Neural cell (in vitro differentiated cells): ENCODE results near the gene CLIC4. TPM values are rescaled to one million over a fixed set of nuclear protein-coding genes. Genes with fewer than 3 reads are reported as not detected.

Experiments used
- H2AFZ ChIP-seq: fragments of 200-600, 300-800 bp; sonication (generic), shearing (Covaris generic); 2 replicates; pipeline ENCODE4 v1.6.0; 2014; ENCODE audit warnings: low read depth, mild to moderate bottlenecking, antibody characterized with exemption, low read length, moderate library complexity
- H3F3A ChIP-seq: fragments of 200-600 bp; shearing (Covaris generic); 2 replicates; pipeline ENCODE4 v1.6.1; 2016; ENCODE audit warnings: mild to moderate bottlenecking, moderate library complexity, mixed read lengths, antibody characterized with exemption, low read length; ENCODE audit not compliant: insufficient read depth, poor library complexity, severe bottlenecking
- H3K27ac ChIP-seq: fragments of 200-600, 300-800 bp; sonication (generic), shearing (Covaris generic); 2 replicates; pipeline ENCODE4 v1.5.1; 2014; ENCODE audit warnings: mild to moderate bottlenecking, low read length, moderate library complexity
- H3K27me3 ChIP-seq: fragments of 300-800, 200-600 bp; sonication (generic), shearing (Covaris generic); 2 replicates; pipeline ENCODE4 v1.6.0; 2014; ENCODE audit warnings: mild to moderate bottlenecking, low read depth, low read length, moderate library complexity; ENCODE audit not compliant: insufficient read depth
- H3K36me3 ChIP-seq: fragments of 300-800, 200-600 bp; sonication (generic), shearing (Covaris generic); 2 replicates; pipeline ENCODE4 v1.5.1; 2014; ENCODE audit warnings: mild to moderate bottlenecking, antibody characterized with exemption, low read length, moderate library complexity; ENCODE audit not compliant: insufficient read depth
- H3K4me2 ChIP-seq: fragments of 300-800, 200-600 bp; sonication (generic), shearing (Covaris generic); 2 replicates; pipeline ENCODE4 v1.6.0; 2014; ENCODE audit warnings: mild to moderate bottlenecking, low read length
- H3K4me3 ChIP-seq: fragments of 300-800, 200-600 bp; sonication (generic), shearing (Covaris generic); 2 replicates; pipeline ENCODE4 v1.5.1; 2014; ENCODE audit warnings: mild to moderate bottlenecking, low read length, moderate library complexity
- H3K79me2 ChIP-seq: fragments of 200-600 bp; shearing (Covaris generic); replicated peaks from 2 replicates; pipeline ENCODE4 v1.6.0; 2014; ENCODE audit warnings: mild to moderate bottlenecking, low read length, moderate library complexity; ENCODE audit not compliant: insufficient read depth
- H3K9ac ChIP-seq: fragments of 300-800, 200-600 bp; sonication (generic), shearing (Covaris generic); 2 replicates; pipeline ENCODE4 v1.6.1; 2016; ENCODE audit warnings: mild to moderate bottlenecking, low read length, mixed read lengths
- H3K9me2 ChIP-seq: fragments of 200-600 bp; shearing (Covaris generic); 2 replicates; pipeline ENCODE4 v1.6.1; 2016; ENCODE audit warnings: mild to moderate bottlenecking, low read length, mixed read lengths; ENCODE audit not compliant: insufficient read depth
- H3K9me3 ChIP-seq: fragments of 200-600, 300-800 bp; sonication (generic), shearing (Covaris generic); 2 replicates; pipeline ENCODE4 v1.6.1; 2016; ENCODE audit warnings: mild to moderate bottlenecking, mixed run types, low read length, moderate library complexity, mixed read lengths
- H4K20me1 ChIP-seq: fragments of 200-600 bp; shearing (Covaris generic); 2 replicates; pipeline ENCODE4 v1.6.1; 2016; ENCODE audit warnings: mild to moderate bottlenecking, mixed run types; ENCODE audit not compliant: insufficient read depth
- CTCF ChIP-seq: fragments of 450-650 bp; IDR thresholded peaks from 2 replicates; pipeline ENCODE4 v1.5.1; 2014; ENCODE audit warnings: antibody characterized with exemption, mild to moderate bottlenecking, moderate library complexity; ENCODE audit not compliant: poor library complexity, severe bottlenecking
- EP300 ChIP-seq: fragments of 450-650 bp; conservative IDR thresholded peaks from 2 replicates; pipeline ENCODE4 v1.6.1; 2014; ENCODE audit warnings: antibody characterized with exemption, mild to moderate bottlenecking, moderate library complexity; ENCODE audit not compliant: poor library complexity, severe bottlenecking
- EZH2 ChIP-seq: fragments of 200-600, 300-800 bp; shearing (Covaris generic), sonication (generic); IDR thresholded peaks from 2 replicates; pipeline ENCODE4 v1.6.1; 2014; ENCODE audit warnings: antibody characterized with exemption, low read length, borderline replicate concordance, mild to moderate bottlenecking; ENCODE audit not compliant: insufficient read depth, poor library complexity, severe bottlenecking
- MXI1 ChIP-seq: fragments of 450-650 bp; conservative IDR thresholded peaks from 2 replicates; pipeline ENCODE4 v1.6.1; 2014; ENCODE audit warnings: antibody characterized with exemption, mild to moderate bottlenecking; ENCODE audit not compliant: poor library complexity, severe bottlenecking
- POLR2AphosphoS5 ChIP-seq: IDR thresholded peaks from 2 replicates; pipeline ENCODE4 v1.6.1; 2012
- RAD21 ChIP-seq: fragments of 450-650 bp; conservative IDR thresholded peaks from 2 replicates; pipeline ENCODE4 v1.6.1; 2014; ENCODE audit warnings: antibody characterized with exemption, mild to moderate bottlenecking, moderate library complexity
- REST ChIP-seq: IDR thresholded peaks from 2 replicates; pipeline ENCODE4 v1.6.1; 2012; ENCODE audit warnings: borderline replicate concordance
- SMC3 ChIP-seq: fragments of 450-650 bp; conservative IDR thresholded peaks from 2 replicates; pipeline ENCODE4 v1.6.1; 2014; ENCODE audit warnings: antibody characterized with exemption, mild to moderate bottlenecking, moderate library complexity; ENCODE audit not compliant: poor library complexity
- TAF1 ChIP-seq: IDR thresholded peaks from 2 replicates; pipeline ENCODE4 v1.6.1; 2012; ENCODE audit warnings: low read depth
- polyA plus RNA-seq: library from polyadenylated mRNA; depleted of rRNA; stranded (reverse); fragments of >200 nt; gene quantifications from 2 replicates; pipeline ENCODE4 v1.2.3, GENCODE V29; 2014

The CLIC4 gene
- polyA plus RNA-seq, 1 donor from 2014 or later = 133 TPM

GRCh38 chr1:24742090-24742938 lies 2.9 kb upstream of the CLIC4 start:
- Histone ChIP-seq H3K79me2 (peaks cover 16% of the 10 kb centered on the region), H3K36me3 (no peaks in the 10 kb centered on the region), H3K27me3 (no peaks in the 10 kb centered on the region), H3K9me2 (no peaks in the 10 kb centered on the region), H3K4me3 (no peak overlapping the region), H3K9me3 (no peaks in the 10 kb centered on the region), H3K27ac (no peak overlapping the region), H3K4me2 (no peak overlapping the region), H2AFZ (no peak overlapping the region), H4K20me1 (peaks cover 3% of the 10 kb centered on the region), H3F3A (no peaks in the 10 kb centered on the region), H3K9ac (no peak overlapping the region)
- no peak for TF ChIP-seq RAD21
- no peak for TF ChIP-seq CTCF
- TF ChIP-seq SMC3 = no peak
- TF ChIP-seq REST = no peak
- no peak for TF ChIP-seq TAF1
- TF ChIP-seq POLR2AphosphoS5 = no peak
- no peak for TF ChIP-seq MXI1
- no peak for TF ChIP-seq EZH2
- no peak for TF ChIP-seq EP300

GRCh38 chr1:24743404-24744211 lies 1.6 kb upstream of the CLIC4 start:
- H3K9me3 ChIP-seq = no peaks in the 10 kb centered on the region
- no peaks in the 10 kb centered on the region for H3K9me2 ChIP-seq
- H3F3A ChIP-seq = no peaks in the 10 kb centered on the region
- no peak overlapping the region for H2AFZ ChIP-seq
- peaks cover 29% of the 10 kb centered on the region for H3K79me2 ChIP-seq
- H3K36me3 ChIP-seq = no peaks in the 10 kb centered on the region
- H3K9ac ChIP-seq = no peak overlapping the region
- H3K4me3 ChIP-seq = no peak overlapping the region
- TF ChIP-seq TAF1 = no peak
- TF ChIP-seq MXI1 = no peak
- no peak for TF ChIP-seq CTCF
- no peak for TF ChIP-seq REST
- TF ChIP-seq EP300 = no peak
- no peak for TF ChIP-seq POLR2AphosphoS5
- no peak for TF ChIP-seq SMC3
- no peak for TF ChIP-seq EZH2
- TF ChIP-seq RAD21 = no peak
- no peaks in the 10 kb centered on the region for H3K27me3 ChIP-seq
- H3K27ac ChIP-seq = no peak overlapping the region
- H3K4me2 ChIP-seq = no peak overlapping the region
- peaks cover 5% of the 10 kb centered on the region for H4K20me1 ChIP-seq
